Activated CD8-positive, alpha-beta memory T cell treated with anti-CD3 and anti-CD28 coated beads, Interleukin-2, amount 50 U/mL, for 24 hours (primary cell): ENCODE data around the gene OR7D2.
"Not testable (repeated sequence)": the region's sequence is repeated elsewhere in the genome, so short reads cannot be mapped to it uniquely, and the experiment has no call there.

Experiments
- DNase-seq: peaks from one replicate; pipeline ENCODE4 v3.0.0-alpha.2; 2020; ENCODE audit errors: extremely low read depth

Gene OR7D2

DNA sequence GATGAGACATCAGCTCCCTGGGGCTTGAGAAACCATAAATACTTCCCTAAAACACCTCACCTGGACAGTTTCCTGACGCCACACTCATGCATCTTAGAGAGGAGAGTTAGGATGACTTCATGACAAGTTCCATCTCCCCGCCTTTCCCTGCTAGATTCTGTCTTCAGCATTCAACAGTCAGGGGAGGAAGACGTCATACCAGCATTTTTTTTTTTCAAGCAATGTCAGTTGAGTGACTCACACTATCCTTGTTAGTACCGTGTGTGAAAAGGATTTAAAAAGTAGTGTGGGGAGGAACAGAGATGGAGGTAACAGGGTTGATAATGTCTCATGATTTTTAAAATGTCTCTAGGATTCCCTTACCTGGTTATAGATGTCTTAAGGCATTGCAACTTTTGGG lies at the start of gene OR7D2:
Gene OR7D2 (plus strand): TSS at position 79 of the 400 bp plus-strand sequence. CDS start 6,803 bp downstream, outside the sequence.
- no peak for DNase-seq

- no peak for DNase-seq
These were observed 47.8 kb upstream of the OR7D2 start for GRCh38 chr19:9130965-9131364.

DNA sequence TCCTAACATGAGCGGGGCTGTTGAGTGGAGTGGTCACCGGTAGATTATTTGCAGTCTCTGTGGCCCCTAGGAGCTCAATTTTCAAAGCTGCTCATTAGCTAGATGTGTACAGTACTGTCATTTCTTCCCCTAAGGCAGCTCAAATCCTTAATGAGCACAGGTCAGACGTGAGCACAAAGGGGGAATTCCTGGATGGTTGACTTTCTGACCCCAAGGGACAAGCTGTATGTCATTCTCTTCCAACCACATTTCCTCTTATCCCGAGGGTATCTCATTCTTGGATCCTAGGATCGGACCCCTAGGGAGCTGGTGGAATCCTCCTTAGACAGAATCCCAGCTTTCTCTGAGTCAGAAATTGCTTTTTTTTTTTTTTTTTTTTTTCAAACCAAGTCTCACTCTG lies 46.4 kb upstream of the OR7D2 start:
- no peak for DNase-seq

- no peak for DNase-seq
These were observed 39.1 kb upstream of the OR7D2 start for GRCh38 chr19:9139609-9140158.

DNA sequence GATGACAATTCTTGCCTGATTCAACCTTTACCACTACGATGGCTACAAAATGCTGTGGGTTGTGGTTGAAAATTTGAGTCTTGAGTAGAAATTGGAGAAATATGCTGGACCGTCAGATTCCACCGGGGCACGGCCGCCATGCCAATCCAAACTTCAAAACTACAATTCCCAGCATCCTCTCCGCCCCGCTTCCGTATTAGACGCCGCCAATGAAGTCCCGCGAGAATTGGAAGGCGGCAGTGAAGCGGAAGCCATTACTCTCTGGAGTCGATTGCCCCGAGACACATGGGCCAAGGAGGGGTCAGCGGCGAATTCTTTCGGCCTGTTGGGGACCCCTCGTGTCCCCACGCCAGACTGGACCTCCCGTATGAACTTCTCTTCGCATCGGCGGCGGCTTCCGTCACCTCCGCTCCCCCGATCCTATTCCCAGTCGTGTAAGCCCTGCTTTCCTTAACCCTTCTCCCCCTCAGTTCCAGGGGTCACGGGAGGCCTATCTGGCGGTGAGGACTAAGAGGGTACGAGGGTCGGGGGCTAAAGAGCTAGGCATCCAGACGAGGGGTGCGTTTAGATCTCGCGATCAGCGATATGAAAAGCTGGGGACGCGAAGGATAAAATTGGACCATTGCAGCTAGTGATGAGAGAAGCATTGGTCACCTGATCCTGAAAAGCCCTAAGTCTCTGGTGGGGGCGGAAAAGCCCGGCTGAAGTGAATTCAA lies 38.5 kb upstream of the OR7D2 start, which contains the start of gene ZNF317:
Gene ZNF317 (plus strand): TSS at position 239 of the 716 bp plus-strand sequence. CDS start 15,620 bp downstream, outside the sequence.
- peak; percentile 84 for DNase-seq

GRCh38 chr19:9144920-9145319 lies 33.9 kb upstream of the OR7D2 start:
- DNase-seq = no peak

GRCh38 chr19:9146882-9147281 lies 31.9 kb upstream of the OR7D2 start:
- DNase-seq = no peak

DNA sequence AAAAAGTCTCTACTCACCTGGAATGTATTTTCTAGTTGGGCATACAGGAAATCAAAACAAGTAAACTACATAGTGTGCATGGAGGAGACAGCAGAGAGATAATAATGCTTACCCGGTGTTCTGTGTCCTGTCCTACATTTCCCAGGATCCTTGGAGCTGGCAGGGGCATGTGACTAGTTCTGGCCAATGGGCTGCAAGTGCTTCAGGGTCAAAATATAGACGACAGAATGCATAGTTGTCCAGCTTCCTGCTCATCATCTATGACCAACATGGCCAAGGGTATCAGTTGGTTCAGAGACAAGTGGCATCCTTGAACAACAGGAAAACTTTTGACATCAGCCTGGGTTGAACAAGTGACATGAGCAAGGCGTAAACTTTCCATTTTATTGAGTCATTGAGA lies 30.1 kb upstream of the OR7D2 start:
- DNase-seq = no peak

- no peak for DNase-seq
These were observed 28.8 kb upstream of the OR7D2 start for GRCh38 chr19:9149997-9150396.

- no peak for DNase-seq
These were observed 28.1 kb upstream of the OR7D2 start for GRCh38 chr19:9150650-9151049.

DNA sequence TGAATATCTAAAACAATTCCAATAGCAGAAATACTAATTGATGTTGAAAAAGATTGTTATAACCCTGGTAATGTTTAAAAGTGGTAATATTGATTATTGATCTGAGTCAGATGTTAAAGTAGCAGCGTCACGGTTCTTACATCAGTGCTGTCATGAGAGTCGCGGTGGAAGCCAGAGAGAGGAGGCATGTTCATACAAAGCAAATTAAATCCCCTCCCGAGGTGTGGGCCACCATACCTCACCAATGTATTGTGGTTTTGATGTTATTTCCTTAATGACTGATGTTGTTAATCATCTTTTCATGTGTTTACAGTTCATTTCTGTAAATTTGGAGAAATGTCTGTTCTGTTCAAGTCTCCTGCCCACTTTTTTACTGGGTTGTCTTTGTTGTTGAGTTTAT lies 27.4 kb upstream of the OR7D2 start:
- DNase-seq = no peak

GRCh38 chr19:9155591-9155990 lies 23.2 kb upstream of the OR7D2 start:
- DNase-seq = no peak

GRCh38 chr19:9156304-9156703 lies 22.5 kb upstream of the OR7D2 start:
- no peak for DNase-seq

DNA sequence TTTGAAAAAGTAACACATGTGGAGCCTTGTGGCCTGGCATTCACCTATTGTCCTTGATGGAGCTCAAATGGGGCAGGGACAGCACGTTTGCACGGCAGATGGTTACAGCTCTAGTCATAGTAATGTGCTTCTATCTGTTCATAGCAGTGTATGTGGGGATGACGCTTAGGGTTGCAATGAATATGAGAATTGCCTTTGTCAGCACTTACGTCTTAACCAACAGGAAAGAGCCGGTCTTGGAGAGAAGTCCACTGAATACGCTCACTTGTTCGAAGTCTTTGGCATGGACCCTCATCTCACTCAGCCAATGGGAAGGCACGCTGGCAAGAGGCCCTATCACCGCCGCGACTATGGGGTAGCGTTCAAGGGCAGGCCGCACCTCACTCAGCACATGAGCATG lies 18.9 kb upstream of the OR7D2 start:
- DNase-seq = no peak

GRCh38 chr19:9161427-9161826 lies 17.4 kb upstream of the OR7D2 start:
- DNase-seq = no peak

DNA sequence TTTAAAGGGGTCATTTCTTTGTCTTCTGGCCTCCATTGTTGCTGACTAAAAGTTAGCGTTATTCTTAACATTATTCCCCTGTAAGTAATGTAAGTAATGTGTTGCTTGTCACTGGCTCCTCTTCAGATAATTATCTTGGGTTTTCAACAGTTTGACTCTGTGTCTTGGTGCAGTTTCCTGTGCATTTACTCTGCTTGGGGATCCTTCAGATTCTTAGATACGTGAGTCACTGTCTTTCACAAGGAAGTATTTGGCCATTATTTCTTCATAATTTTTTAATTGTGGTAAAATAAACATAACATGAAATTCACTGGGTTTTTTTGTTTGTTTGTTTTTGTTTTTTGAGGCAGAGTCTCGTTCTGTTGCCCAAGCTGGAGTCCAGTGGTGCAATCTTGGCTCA lies 13.5 kb upstream of the OR7D2 start:
- DNase-seq = no peak

DNA sequence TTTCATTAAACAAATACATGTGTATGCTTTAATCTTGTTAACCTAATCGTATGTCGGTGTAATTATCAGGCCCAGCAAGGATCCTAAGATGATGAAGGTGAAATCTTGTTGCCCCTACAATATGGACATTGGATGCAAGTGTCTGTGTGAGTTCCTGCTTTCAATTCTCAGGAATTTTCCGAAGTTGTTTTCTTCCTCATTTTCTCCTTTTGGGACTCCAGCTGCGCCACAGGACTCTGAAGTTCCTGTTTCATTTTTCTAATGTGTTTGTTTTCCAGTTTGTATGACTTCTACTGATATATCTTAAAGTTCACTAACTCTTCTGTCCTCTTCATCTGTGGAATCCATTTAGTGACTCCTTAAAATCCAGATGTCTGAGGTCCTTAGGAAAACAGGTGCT lies 11.9 kb upstream of the OR7D2 start:
- DNase-seq = no peak

- DNase-seq = no peak
These were observed 7.3 kb upstream of the OR7D2 start for GRCh38 chr19:9171393-9171991.

DNA sequence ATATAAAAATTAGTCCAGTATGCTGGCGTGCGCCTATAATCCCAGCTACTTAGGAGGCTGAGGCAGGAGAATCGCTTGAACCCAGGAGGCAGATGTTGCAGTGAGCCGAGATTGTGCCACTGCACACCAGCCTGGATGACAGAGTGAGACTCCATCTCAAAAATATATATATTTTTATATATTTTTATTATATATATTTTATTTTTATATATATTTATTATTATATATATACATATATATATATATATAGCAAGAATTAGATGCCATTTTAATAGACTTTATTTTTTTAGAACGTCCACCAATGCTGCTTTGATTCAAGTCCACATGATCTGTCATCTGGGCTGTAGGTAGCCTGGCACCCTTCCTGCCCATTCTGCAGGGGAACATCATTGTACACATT lies 3.5 kb upstream of the OR7D2 start:
- DNase-seq = no peak

GRCh38 chr19:9183000-9183399 lies 4.2 kb downstream of the OR7D2 start:
- DNase-seq = no peak

GRCh38 chr19:9187191-9187590 lies 8.4 kb downstream of the OR7D2 start:
- no peak for DNase-seq

- DNase-seq = no peak
These were observed 10.8 kb downstream of the OR7D2 start for GRCh38 chr19:9189535-9189934.

DNA sequence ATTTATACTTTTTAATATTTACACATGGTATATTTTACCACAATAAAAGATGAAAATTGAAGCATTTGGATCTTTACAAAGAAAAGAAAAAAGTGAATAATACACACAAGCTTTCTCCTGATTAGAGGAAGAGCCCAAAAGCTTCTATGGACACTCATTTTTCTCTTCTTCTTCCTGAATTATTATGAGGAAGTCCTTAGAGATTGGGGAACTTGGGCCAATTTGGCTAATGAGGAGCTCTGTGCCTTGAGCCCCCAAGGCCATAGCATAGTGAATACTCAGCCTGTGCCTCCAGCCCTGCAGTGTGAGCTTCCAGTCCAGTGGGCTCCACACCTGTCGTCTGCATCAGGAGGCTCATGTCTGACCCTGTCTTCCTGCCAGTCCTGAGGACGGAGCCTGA lies 19.3 kb downstream of the OR7D2 start:
- DNase-seq = not testable (repeated sequence)
